ENCODE results near the gene SLC43A2.

GRCh38 chr17:1561420-1562175, 67.0 kb downstream of the SLC43A2 start:
- TF ChIP-seq EP300 (IDR thresholded peaks at IDR 0.05; ENCODE audit: borderline replicate concordance in 1 of 2, low read depth in 1 of 2, low read length in 1 of 2) (no peak), TCF12 (IDR thresholded peaks at IDR 0.05) (no peak), TAF1 (IDR thresholded peaks at IDR 0.05; ENCODE audit: borderline replicate concordance, low read depth, low read length) (no peak), EZH2phosphoT487 (IDR thresholded peaks at IDR 0.05; ENCODE audit: borderline replicate concordance, low read depth) (no peak), CTCF (IDR thresholded peaks at IDR 0.05) (peak; percentile 24), GABPA (IDR thresholded peaks at IDR 0.05; ENCODE audit: low read depth) (no peak), MXI1 (IDR thresholded peaks at IDR 0.05; ENCODE audit: low read depth, low read length) (no peak), SIN3A (IDR thresholded peaks at IDR 0.05; ENCODE audit: borderline replicate concordance, low read depth, low read length) (no peak), YY1 (IDR thresholded peaks at IDR 0.05; ENCODE audit: low read depth) (no peak)

Measured in SK-N-SH (cell line).